A172 (cell line): Measurements from ENCODE around the gene ABTB2. TPM values are rescaled to one million over a fixed set of nuclear protein-coding genes. Genes with fewer than 3 reads are reported as not detected.

ENCODE experiments used
- DNase-seq: peaks from one replicate; pipeline ENCODE4 v3.0.0-alpha.2; 2015; ENCODE audit warnings: low spot score
- total RNA-seq: library from RNA; depleted of rRNA; stranded (reverse); fragments of >200 nt; shearing (Covaris generic); gene quantifications from 2 replicates; pipeline ENCODE4 v1.2.3, GENCODE V29; 2014; rRNA removed

ABTB2 gene
- total RNA-seq, 1 experiment from 2014 or later, result 0.93 TPM

DNA sequence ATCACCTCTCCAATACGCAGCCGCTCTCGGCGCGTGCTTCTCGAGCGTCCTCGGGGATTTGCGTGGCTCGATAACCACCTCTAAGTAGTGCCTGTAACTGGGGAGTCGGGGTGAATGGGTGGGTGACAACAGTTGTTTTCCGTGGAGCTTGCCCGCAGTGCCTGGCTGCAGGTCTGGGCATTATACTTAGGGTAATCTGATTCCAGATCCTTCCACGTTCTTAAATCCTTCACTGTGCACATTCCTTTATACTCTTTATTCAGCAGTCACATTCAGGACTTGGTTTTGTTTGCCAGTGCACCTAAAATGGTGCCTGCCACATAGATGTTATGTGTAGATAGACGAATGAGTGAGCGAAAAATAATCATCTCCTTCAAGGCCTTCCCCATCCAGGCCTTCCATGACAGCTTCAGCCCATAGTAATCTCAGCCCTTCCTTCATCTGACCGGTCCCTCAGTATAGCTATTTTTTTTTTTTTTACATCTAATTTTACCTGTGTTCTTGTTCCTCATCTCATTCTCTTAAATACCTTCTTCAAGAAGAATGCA, 251.8 kb downstream of the ABTB2 start:
- DNase-seq, result no peak

DNA sequence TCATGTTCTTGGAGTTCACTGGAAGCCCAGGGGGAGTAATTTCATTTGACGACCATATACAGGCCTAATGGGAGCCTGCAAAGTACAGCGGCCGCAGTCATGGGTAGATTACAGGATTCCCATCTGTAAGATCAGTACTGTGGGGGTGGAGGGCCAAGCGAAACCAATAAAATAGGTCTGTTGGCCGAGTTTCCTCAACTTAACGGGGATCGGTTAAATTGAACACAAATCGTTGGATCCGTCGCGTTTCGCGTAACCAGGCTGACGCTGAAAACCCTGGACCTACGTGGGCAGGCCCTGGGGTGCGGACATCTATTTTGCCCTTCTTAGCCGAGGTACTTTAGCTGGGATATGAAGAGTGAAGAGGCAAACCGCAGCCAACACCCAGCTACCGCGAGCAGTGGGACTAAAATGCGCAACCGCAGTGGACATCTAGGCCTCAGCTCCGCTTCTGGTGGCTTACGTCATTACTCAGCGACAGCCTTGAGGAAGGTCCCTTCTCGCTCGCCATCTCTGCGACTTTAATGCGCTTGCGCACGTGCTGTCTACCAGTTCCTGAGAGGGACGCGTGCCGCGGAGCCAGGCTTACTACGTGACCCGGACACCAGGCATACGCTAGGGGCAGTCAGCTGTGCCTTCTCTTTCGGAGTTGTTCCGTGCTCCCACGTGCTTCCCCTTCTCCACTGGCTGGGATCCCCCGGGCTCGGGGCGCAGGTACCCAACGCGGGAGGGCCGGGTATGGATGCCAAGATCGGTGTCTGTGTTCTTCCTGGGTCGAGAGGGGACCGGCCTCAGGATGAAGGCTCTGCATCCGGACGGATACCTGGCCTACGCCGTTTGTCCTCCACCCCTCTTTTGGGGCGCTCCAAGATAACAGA, 252.5 kb downstream of the ABTB2 start, which contains the start of gene NAT10:
NAT10 (plus strand) TSS at position 551 of the 878 bp plus-strand sequence. CDS start 2,597 bp downstream, outside the sequence.
- DNase-seq, result peak; percentile 99

DNA sequence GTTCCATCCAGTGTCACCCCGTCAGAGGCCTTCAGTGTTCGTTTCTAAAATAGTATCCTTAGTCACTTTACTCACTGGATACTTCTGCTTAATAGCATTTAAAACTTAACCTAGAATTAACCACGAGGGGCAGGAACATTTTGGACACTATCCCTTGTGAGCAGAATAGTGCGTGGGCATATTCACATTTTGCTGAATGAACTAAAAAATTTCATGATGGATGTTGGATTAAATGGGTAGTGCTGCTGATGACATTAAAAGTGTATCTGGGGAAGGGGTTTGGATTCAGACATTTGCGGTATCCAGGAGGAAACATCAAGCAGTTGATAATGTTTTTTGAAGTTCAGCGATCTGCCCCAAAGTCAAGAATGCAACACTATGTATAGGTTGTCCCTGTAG, 253.1 kb downstream of the ABTB2 start:
- DNase-seq, result no peak

Other genes starting within 250 kb of the ABTB2 start
- 61.6 and 71.1 TPM in 2 replicates for gene CAT, start 80.9 kb upstream of the ABTB2 start, total RNA-seq
- not detected in 2 replicates for gene ELF5, start 155.8 kb upstream of the ABTB2 start, total RNA-seq